ENCODE data around the gene DSTN. TPM values are rescaled to one million over a fixed set of nuclear protein-coding genes. Genes with fewer than 3 reads are reported as not detected.

DSTN gene
- total and polyA plus RNA-seq, 2 donors (not counting 3 experiments of a cell fraction or from before 2014, with no cell fraction given): 66.1 to 300 TPM

DNA sequence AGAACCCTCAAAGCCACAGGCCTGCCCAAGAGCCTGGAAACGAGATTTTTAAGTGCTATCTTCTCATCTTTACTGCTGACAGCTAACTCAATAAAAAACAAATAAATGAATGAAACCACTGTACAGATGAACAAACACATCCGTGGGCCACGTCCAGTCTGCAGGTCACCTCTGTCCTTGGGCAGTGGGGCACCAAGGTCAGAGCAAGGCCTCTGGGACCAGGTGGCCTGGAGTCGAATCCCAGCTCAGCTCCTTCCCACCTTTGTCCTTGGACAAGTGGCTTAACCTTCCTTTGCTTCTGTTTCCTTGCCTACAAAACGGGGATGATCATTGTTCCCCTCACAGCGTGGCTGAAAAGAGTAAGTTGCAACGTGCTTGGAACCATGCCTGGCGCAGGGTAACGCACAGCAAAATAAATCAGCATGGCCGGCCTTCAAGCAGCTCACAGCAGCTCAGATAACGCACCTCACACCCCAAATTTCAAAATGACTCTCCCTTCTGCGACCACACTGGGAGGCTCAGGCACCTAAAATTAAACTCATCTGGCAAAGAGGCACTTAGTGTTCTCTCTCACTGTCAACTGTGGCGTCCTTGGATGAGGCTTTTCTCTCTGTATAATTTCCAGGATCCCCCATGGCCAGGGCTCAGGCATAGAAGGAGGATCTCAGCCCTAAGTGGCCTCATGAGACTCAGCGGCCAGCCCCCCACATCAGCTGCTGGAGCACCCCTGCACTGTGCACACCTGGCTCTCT lies 76.5 kb downstream of the DSTN start:
- no peaks in the 10 kb centered on the region for H4K20me1 ChIP-seq (replicated peaks; ENCODE audit: control insufficient read depth, extremely low read depth, insufficient read depth, low read length)
- dilution Hi-C loops (cut with MboI; ENCODE audit: extremely low pct_ligation_motif_present, low sequenced_read_pairs): no loop called here

DNA sequence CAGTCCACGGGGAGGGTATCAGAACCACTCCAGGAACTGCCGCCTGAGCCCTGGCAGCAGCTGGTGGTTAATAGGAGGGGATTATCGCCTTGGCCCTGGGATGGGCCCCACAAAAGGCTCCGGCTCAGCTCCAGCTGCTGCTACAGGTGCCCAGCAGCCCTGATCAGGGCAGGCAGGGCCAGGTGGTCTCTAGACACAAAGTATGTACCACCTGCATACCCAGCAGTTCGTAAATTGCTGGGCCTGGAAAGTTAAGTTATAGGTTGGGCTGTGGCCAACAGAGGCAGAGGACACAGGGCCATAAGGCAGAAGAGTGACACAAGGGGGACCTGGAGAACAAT lies 77.1 kb downstream of the DSTN start:
- Histone ChIP-seq H3K36me3 (ENCODE audit: control insufficient read depth in 2 of 2, extremely low read depth in 1 of 2, insufficient read depth in 2 of 2, low read length in 2 of 2) (peaks cover 0 to 17% of the 10 kb centered on the region in 2 experiments), H3K4me2 (ENCODE audit: insufficient read depth, low read length) (no peak overlapping the region), H3K27me3 (ENCODE audit: control insufficient read depth in 2 of 2, insufficient read depth in 2 of 2, low read length in 2 of 2) (no peaks in the 10 kb centered on the region), H3K9me1 (replicated peaks; ENCODE audit: control insufficient read depth, extremely low read depth, insufficient read depth, low read length) (no peaks in the 10 kb centered on the region), H3K9ac (replicated peaks; ENCODE audit: extremely low read depth, insufficient read depth, low read length) (no peak overlapping the region), H2AFZ (ENCODE audit: low read depth, low read length) (no peak overlapping the region), H3K4me1 (ENCODE audit: control insufficient read depth, extremely low read depth, insufficient read depth, low read length) (peaks cover 11% of the 10 kb centered on the region), H4K20me1 (replicated peaks; ENCODE audit: control insufficient read depth, extremely low read depth, insufficient read depth, low read length) (no peaks in the 10 kb centered on the region), H3K27ac (ENCODE audit: insufficient read depth, low read depth, low read length) (no peak overlapping the region), H3K79me2 (ENCODE audit: control insufficient read depth, insufficient read depth, low read length) (peaks cover 63% of the 10 kb centered on the region), H3K9me3 (replicated peaks; ENCODE audit: control insufficient read depth, insufficient read depth, low read length) (no peaks in the 10 kb centered on the region), H3K4me3 (replicated peaks in 1 of 3; ENCODE audit: insufficient read depth in 1 of 3, low read depth in 1 of 3, low read length in 3 of 3) (no peak overlapping the region)
- TF ChIP-seq FOS (IDR thresholded peaks at IDR 0.05; ENCODE audit: borderline replicate concordance, insufficient read depth, low read length): no peak
- TF ChIP-seq POLR2A (IDR thresholded peaks at IDR 0.05; ENCODE audit: low read depth, low read length): no peak
- TF ChIP-seq, protein P1, sequence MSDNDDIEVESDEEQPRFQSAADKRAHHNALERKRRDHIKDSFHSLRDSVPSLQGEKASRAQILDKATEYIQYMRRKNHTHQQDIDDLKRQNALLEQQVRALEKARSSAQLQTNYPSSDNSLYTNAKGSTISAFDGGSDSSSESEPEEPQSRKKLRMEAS (IDR thresholded peaks at IDR 0.05; ENCODE audit: insufficient read depth, insufficient read length): no peak
- no peak for TF ChIP-seq MYC (IDR thresholded peaks at IDR 0.05; ENCODE audit: low read depth, low read length)
- ChIA-PET CTCF (interaction anchor here (1.5 to 2.2 kb wide), 3 partner anchors 8 to 35 kb away, joined by 4 to 8 read pairs (median 8); partner anchors contain the start of gene RRBP1), POLR2A (no interaction called here)
- dilution Hi-C loops (cut with MboI; ENCODE audit: extremely low pct_ligation_motif_present, low sequenced_read_pairs): no loop called here
- DNase-seq (ENCODE audit: low read depth, low spot score) (no peak), FAIRE-seq (no peak)
- no TSS peak for BruUV-seq (replicated peaks)
- intact Hi-C loops (cut with micrococcal nuclease): no loop called here

More for the DNA sequence above, 76.5 kb downstream of the DSTN start:
- H3K9me3 ChIP-seq (replicated peaks; ENCODE audit: control insufficient read depth, insufficient read depth, low read length): no peaks in the 10 kb centered on the region
- CTCF ChIA-PET: interaction anchor here (0.9 to 2.2 kb wide), 6 partner anchors 8 to 251 kb away, joined by 3 to 8 read pairs (median 4); partner anchors contain the start of gene RRBP1
- no peak for TF ChIP-seq FOS (IDR thresholded peaks at IDR 0.05; ENCODE audit: borderline replicate concordance, insufficient read depth, low read length)
- TF ChIP-seq JUN (IDR thresholded peaks at IDR 0.05; ENCODE audit: borderline replicate concordance, insufficient read depth, insufficient read length, low read depth): no peak
- TF ChIP-seq, protein P1 (IDR thresholded peaks at IDR 0.05; ENCODE audit: insufficient read depth, insufficient read length): no peak
- H3K4me2 ChIP-seq (ENCODE audit: insufficient read depth, low read length): no peak overlapping the region
- POLR2A ChIA-PET: no interaction called here
- H2AFZ ChIP-seq (ENCODE audit: low read depth, low read length): no peak overlapping the region
- intact Hi-C loops (cut with micrococcal nuclease): no loop called here
- H3K4me1 ChIP-seq (ENCODE audit: control insufficient read depth, extremely low read depth, insufficient read depth, low read length): peaks cover 11% of the 10 kb centered on the region
- peaks cover 0 to 22% of the 10 kb centered on the region in 2 experiments for H3K36me3 ChIP-seq (ENCODE audit: control insufficient read depth in 2 of 2, extremely low read depth in 1 of 2, insufficient read depth in 2 of 2, low read length in 2 of 2)
- DNase-seq (ENCODE audit: low read depth, low spot score) (no peak), FAIRE-seq (no peak)
- no peak overlapping the region for H3K9ac ChIP-seq (replicated peaks; ENCODE audit: extremely low read depth, insufficient read depth, low read length)
- H3K79me2 ChIP-seq (ENCODE audit: control insufficient read depth, insufficient read depth, low read length): peaks cover 61% of the 10 kb centered on the region
- BruUV-seq (replicated peaks): no TSS peak
- H3K27me3 ChIP-seq (ENCODE audit: control insufficient read depth in 2 of 2, insufficient read depth in 2 of 2, low read length in 2 of 2): no peaks in the 10 kb centered on the region
- H3K27ac ChIP-seq (ENCODE audit: insufficient read depth, low read depth, low read length): no peak overlapping the region
- no peak overlapping the region for H3K4me3 ChIP-seq (replicated peaks in 1 of 3; ENCODE audit: insufficient read depth in 1 of 3, low read depth in 1 of 3, low read length in 3 of 3)
- no peaks in the 10 kb centered on the region for H3K9me1 ChIP-seq (replicated peaks; ENCODE audit: control insufficient read depth, extremely low read depth, insufficient read depth, low read length)

Measured in endothelial cell of umbilical vein (primary cell).